Gastroesophageal sphincter (tissue), 3 donors: ENCODE data around the gene DNAJC1.

Experiments used
- POLR2A ChIP-seq, 2 donors: fragments of 450-650 bp; IDR thresholded peaks; one replicate each; pipeline ENCODE4 v1.6.1; 2017; ENCODE audit warnings: antibody characterized with exemption in 2 of 2, mild to moderate bottlenecking in 2 of 2, moderate library complexity in 1 of 2
- TF ChIP-seq, protein P1 (sequence below), 4 experiments: fragments of 200-600 bp in 2 of 4; fragments of 450-650 bp in 2 of 4; sonication (generic) in 1 of 4; IDR thresholded peaks; one replicate each; pipeline ENCODE4 v1.5.1; 2017 to 2019; ENCODE audit warnings: antibody characterized with exemption in 4 of 4, mild to moderate bottlenecking in 2 of 4, moderate library complexity in 2 of 4

DNA sequence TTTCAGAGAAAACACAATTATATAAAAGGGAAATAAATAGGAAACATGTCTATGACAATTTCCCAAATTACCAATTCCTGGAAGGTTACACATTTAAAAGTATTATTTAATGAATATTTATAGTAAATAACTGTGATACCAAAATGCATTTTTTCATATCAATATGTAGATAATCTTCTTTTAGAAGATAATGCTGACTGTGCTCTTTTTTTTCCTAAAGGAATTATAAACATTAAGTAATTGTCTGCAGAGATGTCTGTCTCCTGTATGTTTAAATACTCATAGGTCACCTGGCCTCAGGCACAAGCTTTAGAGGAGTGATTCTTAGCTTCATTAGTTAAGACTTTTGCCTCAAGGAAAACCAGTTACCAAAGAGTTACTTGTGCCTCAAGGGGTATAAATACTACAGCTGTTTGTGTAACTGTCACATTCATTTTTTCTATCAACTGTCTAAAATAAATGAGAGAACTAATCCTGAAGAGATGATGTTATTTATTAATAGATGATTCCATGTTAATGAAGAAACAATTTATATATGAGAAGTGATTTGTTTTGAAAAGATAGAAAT, 77.1 kb downstream of the DNAJC1 start:
- no peak for TF ChIP-seq POLR2A (IDR thresholded peaks at IDR 0.05)
- TF ChIP-seq, protein P1, sequence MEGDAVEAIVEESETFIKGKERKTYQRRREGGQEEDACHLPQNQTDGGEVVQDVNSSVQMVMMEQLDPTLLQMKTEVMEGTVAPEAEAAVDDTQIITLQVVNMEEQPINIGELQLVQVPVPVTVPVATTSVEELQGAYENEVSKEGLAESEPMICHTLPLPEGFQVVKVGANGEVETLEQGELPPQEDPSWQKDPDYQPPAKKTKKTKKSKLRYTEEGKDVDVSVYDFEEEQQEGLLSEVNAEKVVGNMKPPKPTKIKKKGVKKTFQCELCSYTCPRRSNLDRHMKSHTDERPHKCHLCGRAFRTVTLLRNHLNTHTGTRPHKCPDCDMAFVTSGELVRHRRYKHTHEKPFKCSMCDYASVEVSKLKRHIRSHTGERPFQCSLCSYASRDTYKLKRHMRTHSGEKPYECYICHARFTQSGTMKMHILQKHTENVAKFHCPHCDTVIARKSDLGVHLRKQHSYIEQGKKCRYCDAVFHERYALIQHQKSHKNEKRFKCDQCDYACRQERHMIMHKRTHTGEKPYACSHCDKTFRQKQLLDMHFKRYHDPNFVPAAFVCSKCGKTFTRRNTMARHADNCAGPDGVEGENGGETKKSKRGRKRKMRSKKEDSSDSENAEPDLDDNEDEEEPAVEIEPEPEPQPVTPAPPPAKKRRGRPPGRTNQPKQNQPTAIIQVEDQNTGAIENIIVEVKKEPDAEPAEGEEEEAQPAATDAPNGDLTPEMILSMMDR (IDR thresholded peaks at IDR 0.05) = no peak
